Muscle of leg (tissue), 11 donors: ENCODE measurements around the gene EFCAB6. TPM values are rescaled to one million over a fixed set of nuclear protein-coding genes. Genes with fewer than 3 reads are reported as not detected.

Experiments used
- DNase-seq: peaks from one replicate; pipeline ENCODE4 v3.0.0; 2013
- H3K27ac ChIP-seq: one replicate; pipeline ENCODE4 v1.5.1; 2013; ENCODE audit warnings: mild to moderate bottlenecking, low read length, control low read depth
- H3K27me3 ChIP-seq: one replicate; pipeline ENCODE4 v1.6.1; 2013; ENCODE audit warnings: low read length; ENCODE audit not compliant: control insufficient read depth, insufficient read depth
- H3K36me3 ChIP-seq: one replicate; pipeline ENCODE4 v1.6.1; 2013; ENCODE audit warnings: low read length; ENCODE audit not compliant: control insufficient read depth, insufficient read depth
- H3K4me1 ChIP-seq: one replicate; pipeline ENCODE4 v1.6.1; 2013; ENCODE audit warnings: low read length; ENCODE audit not compliant: control insufficient read depth, insufficient read depth
- H3K4me3 ChIP-seq: one replicate; pipeline ENCODE4 v1.5.1; 2013; ENCODE audit warnings: low read length, control low read depth
- H3K9me3 ChIP-seq: replicated peaks from 2 replicates; pipeline ENCODE4 v1.6.1; 2013; ENCODE audit warnings: low read depth, low read length; ENCODE audit not compliant: control insufficient read depth
- WGBS: methylation state at CpG from one replicate; pipeline ENCODE4 v1.1.5; 2013; ENCODE audit warnings: missing lambda C conversion rate; ENCODE audit not compliant: insufficient coverage; 5-methylcytosine and 5-hydroxymethylcytosine counted together
- polyA plus RNA-seq, 8 donors: library from polyadenylated mRNA; unstranded; fragments of 120-200 nt; gene quantifications; one replicate each; pipeline versions ENCODE4 v1.2.1 to v1.2.3, GENCODE V29; 2013; ENCODE audit warnings: inconsistent platforms in 1 of 8, low replicate concordance in 1 of 8; ENCODE audit not compliant: insufficient read length in 8 of 8, insufficient read depth in 1 of 8
- total RNA-seq: library from RNA; stranded (reverse); fragments of 120-200 nt; gene quantifications from one replicate; pipeline ENCODE4 v1.2.4, GENCODE V29; 2013

The EFCAB6 gene
- total and polyA plus RNA-seq, 9 donors = 0.63 to 1.6 (median 1.1) TPM

DNA sequence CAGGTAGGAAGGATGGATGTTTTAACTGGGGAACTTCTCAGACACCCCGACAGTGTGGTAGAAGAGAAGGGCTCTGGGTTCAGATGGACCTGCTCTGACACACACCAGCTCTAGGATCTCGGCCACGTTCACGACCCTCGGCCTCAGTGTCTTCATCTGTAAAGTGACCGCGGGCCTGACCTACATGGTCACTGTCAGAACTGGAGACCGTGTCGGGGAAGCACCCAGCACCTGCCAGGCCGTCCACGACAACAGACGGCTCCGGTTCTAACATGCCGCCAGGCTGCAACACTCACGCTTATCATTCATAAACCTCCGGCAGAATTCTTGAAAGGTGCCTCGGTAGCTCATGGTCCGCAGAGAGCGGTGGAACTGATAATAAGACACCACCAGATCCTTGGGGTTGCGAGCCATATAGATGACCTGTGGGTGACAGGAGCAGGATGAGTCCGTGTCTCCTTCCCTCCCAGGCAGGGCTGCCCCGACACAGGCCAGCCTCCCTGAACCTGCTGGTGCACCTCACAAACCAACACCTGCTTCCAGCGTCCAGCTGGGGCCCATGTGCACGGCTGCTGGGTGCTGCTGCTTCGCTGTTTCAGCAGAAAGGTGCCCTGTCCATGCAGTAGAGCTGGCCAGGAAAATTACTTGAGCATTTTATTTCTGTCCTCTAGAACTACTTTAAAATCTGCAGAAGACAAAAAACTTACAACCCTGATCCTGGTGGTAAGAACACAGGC lies 26.6 kb upstream of the EFCAB6 start:
- WGBS = 93% methylated on average over 24 of the region's 25 CpGs
- Histone ChIP-seq H3K36me3 (no peaks in the 10 kb centered on the region), H3K4me1 (peaks cover 10% of the 10 kb centered on the region), H3K27me3 (no peaks in the 10 kb centered on the region), H3K4me3 (no peak overlapping the region), H3K9me3 (no peaks in the 10 kb centered on the region), H3K27ac (no peak overlapping the region)
- DNase-seq = no peak

DNA sequence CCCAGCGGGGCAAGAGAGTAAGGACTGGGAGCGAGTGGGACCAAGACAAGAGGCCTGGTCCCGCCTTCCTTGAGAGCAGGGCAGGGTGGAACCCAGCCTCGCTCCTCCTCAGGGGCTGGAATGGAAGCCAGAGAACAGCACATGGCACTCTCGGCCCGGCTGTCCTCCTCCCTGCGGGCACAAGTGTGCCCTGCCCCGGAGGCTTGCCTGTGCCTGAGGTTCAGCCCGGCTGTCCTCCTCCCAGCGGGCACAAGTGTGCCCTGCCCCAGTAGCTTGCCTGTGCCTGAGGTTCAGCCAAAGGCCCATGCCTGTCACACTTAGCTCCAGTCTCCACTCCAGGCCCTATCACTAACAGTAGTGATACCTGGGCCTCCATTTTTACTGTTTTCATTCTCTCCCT lies 26.1 kb upstream of the EFCAB6 start:
- DNase-seq = no peak
- WGBS = 85% methylated on average over 8 of the region's 10 CpGs
- no peak overlapping the region for H3K27ac ChIP-seq

GRCh38 chr22:43837666-43838065 lies 25.6 kb upstream of the EFCAB6 start:
- Histone ChIP-seq H3K27me3 (no peaks in the 10 kb centered on the region), H3K27ac (no peak overlapping the region), H3K4me3 (no peak overlapping the region), H3K4me1 (peaks cover 19% of the 10 kb centered on the region), H3K9me3 (no peaks in the 10 kb centered on the region), H3K36me3 (no peaks in the 10 kb centered on the region)
- WGBS = 82% methylated on average over 6 of the region's 9 CpGs
- DNase-seq = no peak

More for the DNA sequence above, 26.1 kb upstream of the EFCAB6 start:
- H3K4me1 ChIP-seq = peaks cover 14% of the 10 kb centered on the region
- no peaks in the 10 kb centered on the region for H3K27me3 ChIP-seq
- H3K4me3 ChIP-seq = no peak overlapping the region
- no peaks in the 10 kb centered on the region for H3K36me3 ChIP-seq
- no peaks in the 10 kb centered on the region for H3K9me3 ChIP-seq

GRCh38 chr22:43835736-43836135 lies 23.6 kb upstream of the EFCAB6 start:
- Histone ChIP-seq H3K4me1 (peaks cover 31% of the 10 kb centered on the region), H3K9me3 (no peaks in the 10 kb centered on the region), H3K27ac (no peak overlapping the region), H3K36me3 (no peaks in the 10 kb centered on the region), H3K27me3 (no peaks in the 10 kb centered on the region), H3K4me3 (no peak overlapping the region)
- 57% methylated on average over 9 of the region's 13 CpGs for WGBS
- DNase-seq = no peak

DNA sequence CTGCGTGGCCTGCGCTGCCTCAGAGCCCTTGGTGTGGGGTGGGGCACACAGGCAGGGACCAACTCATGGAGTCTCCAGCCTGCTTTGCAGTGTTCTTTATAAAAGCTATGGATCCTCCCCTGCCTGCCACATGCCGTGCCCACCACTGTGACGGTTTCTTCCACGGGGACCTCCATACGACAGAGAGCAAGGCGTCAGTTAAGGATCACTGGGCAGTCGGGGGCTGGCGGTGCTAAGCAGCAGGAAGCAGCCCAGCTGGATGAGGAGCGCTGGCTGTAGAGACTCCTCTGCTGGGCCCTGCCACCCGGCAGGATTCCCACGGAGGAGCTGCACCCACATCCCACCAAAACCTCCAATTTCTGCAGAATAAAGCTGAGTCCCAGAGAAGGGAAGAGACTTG lies 23.1 kb upstream of the EFCAB6 start:
- H3K36me3 ChIP-seq = no peaks in the 10 kb centered on the region
- 64% methylated on average over 5 of the region's 12 CpGs for WGBS
- no peak overlapping the region for H3K4me3 ChIP-seq
- DNase-seq = no peak
- H3K9me3 ChIP-seq = no peaks in the 10 kb centered on the region
- no peak overlapping the region for H3K27ac ChIP-seq
- H3K4me1 ChIP-seq = peaks cover 37% of the 10 kb centered on the region
- no peaks in the 10 kb centered on the region for H3K27me3 ChIP-seq

GRCh38 chr22:43833286-43834240 lies 21.5 kb upstream of the EFCAB6 start:
- peak; percentile 26 for DNase-seq
- Histone ChIP-seq H3K27ac (peak overlapping the region; percentile 1), H3K4me3 (no peak overlapping the region), H3K9me3 (no peaks in the 10 kb centered on the region), H3K4me1 (peaks cover 53% of the 10 kb centered on the region), H3K27me3 (no peaks in the 10 kb centered on the region), H3K36me3 (no peaks in the 10 kb centered on the region)
- WGBS = 70% methylated on average over 33 of the region's 36 CpGs

GRCh38 chr22:43832393-43833265 lies 20.5 kb upstream of the EFCAB6 start:
- H3K4me1 ChIP-seq = peaks cover 62% of the 10 kb centered on the region
- no peak overlapping the region for H3K27ac ChIP-seq
- H3K36me3 ChIP-seq = no peaks in the 10 kb centered on the region
- no peaks in the 10 kb centered on the region for H3K27me3 ChIP-seq
- H3K4me3 ChIP-seq = no peak overlapping the region
- WGBS = 83% methylated on average over 17 of the region's 18 CpGs
- H3K9me3 ChIP-seq = no peaks in the 10 kb centered on the region
- DNase-seq = no peak

DNA sequence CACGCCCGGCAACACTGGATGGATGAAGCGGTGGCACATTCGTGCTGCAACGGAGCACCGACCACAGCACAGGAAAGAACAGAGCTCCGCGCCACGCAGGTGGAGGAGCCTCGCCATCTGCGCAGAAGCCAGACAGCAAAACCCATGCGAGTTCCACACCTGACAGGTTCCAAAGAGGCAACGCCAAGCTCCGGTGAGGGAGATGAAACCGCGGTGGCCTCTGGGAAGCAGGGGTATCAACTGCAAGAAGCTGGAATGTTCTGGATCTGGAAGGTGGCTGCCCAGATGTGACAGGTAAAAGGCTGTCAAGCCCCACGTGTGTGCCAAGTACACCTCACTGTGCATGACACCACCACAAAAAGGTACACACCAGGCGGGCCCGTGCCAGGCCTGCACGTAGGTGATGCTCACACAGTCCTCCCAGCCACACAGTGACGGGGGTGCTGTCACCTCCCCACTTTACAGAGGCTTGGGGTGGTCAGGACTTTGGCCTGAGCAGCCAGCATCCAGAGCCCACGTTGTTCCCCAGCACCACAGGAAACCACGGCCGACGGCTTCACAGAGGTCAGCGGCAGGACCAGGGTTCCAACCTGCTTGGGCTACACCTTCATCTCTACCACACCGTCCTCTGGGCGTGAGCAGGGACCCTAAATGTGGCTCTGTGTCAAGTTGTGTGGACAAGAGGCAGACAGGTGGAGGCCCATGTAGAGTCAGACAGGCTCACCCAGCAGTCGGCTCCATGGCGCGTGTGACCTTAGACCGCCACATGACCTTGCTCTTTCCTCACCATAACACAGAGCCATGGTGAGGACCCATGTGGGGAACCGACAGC lies 19.7 kb upstream of the EFCAB6 start:
- peak overlapping the region; percentile 13 for H3K27ac ChIP-seq
- H3K4me3 ChIP-seq = no peak overlapping the region
- no peaks in the 10 kb centered on the region for H3K9me3 ChIP-seq
- DNase-seq = no peak
- no peaks in the 10 kb centered on the region for H3K27me3 ChIP-seq
- no peaks in the 10 kb centered on the region for H3K36me3 ChIP-seq
- WGBS = 93% methylated on average over 29 of the region's 33 CpGs
- peaks cover 68% of the 10 kb centered on the region for H3K4me1 ChIP-seq

GRCh38 chr22:43830931-43831560 lies 18.9 kb upstream of the EFCAB6 start:
- no peaks in the 10 kb centered on the region for H3K9me3 ChIP-seq
- H3K36me3 ChIP-seq = no peaks in the 10 kb centered on the region
- H3K27me3 ChIP-seq = no peaks in the 10 kb centered on the region
- no peak overlapping the region for H3K4me3 ChIP-seq
- H3K27ac ChIP-seq = peak overlapping the region; percentile 13
- H3K4me1 ChIP-seq = peaks cover 75% of the 10 kb centered on the region
- no peak for DNase-seq
- 70% methylated on average over 12 of the region's 12 CpGs for WGBS
